Left ventricle myocardium inferior (tissue), 1 donor: Measurements from ENCODE around the gene TLE5. TPM values are rescaled to one million over a fixed set of nuclear protein-coding genes. Genes with fewer than 3 reads are reported as not detected.

Source experiments
- DNase-seq: peaks from one replicate; pipeline ENCODE4 v3.0.0-alpha.2; 2020
- H3K27ac ChIP-seq: fragments of 200-600 bp; replicated peaks from 2 replicates; pipeline ENCODE4 v1.8.0; 2021
- H3K27me3 ChIP-seq: fragments of 200-600 bp; 2 replicates; pipeline ENCODE4 v1.8.0; 2021; ENCODE audit warnings: low read depth
- H3K36me3 ChIP-seq: fragments of 200-600 bp; 2 replicates; pipeline ENCODE4 v1.8.0; 2021
- H3K4me1 ChIP-seq: fragments of 200-600 bp; 2 replicates; pipeline ENCODE4 v1.8.0; 2021
- H3K4me3 ChIP-seq: fragments of 200-600 bp; 2 replicates; pipeline ENCODE4 v1.8.0; 2021; ENCODE audit warnings: mild to moderate bottlenecking, moderate library complexity
- H3K9me3 ChIP-seq: fragments of 200-600 bp; replicated peaks from 2 replicates; pipeline ENCODE4 v1.8.0; 2021
- intact Hi-C: fragments of 100-400 bp; cut with micrococcal nuclease; formaldehyde crosslinking; loops from one replicate; pipeline ENCODE4 v1.11.0; 2022
- total RNA-seq: library from RNA; stranded (reverse); fragmentation: NEBNext Ultra II Directional; extraction: Animal tissue kit (Norgen Biotek cat#: 25700); gene quantifications from one replicate; pipeline ENCODE4 v1.2.1, GENCODE V29; 2021
- TF ChIP-seq, protein P1 (sequence below): fragments of 200-600 bp; IDR thresholded peaks from 2 replicates; pipeline ENCODE4 v1.8.0; 2021; ENCODE audit warnings: antibody characterized with exemption, mild to moderate bottlenecking, borderline replicate concordance
- donor health status: DM: no; HTN: yes; CAD: no; lungs with severe emphysema.

TLE5 gene
- total RNA-seq, 1 donor from 2014 or later, result 799 TPM

GRCh38 chr19:3087769-3088168 is 25.5 kb upstream of the TLE5 start:
- Histone ChIP-seq H3K4me3 (no peak overlapping the region), H3K36me3 (no peaks in the 10 kb centered on the region), H3K27ac (no peak overlapping the region), H3K9me3 (no peaks in the 10 kb centered on the region), H3K4me1 (no peaks in the 10 kb centered on the region), H3K27me3 (no peaks in the 10 kb centered on the region)
- DNase-seq, result no peak
- intact Hi-C loops, result no loop called here
- TF ChIP-seq, protein P1, sequence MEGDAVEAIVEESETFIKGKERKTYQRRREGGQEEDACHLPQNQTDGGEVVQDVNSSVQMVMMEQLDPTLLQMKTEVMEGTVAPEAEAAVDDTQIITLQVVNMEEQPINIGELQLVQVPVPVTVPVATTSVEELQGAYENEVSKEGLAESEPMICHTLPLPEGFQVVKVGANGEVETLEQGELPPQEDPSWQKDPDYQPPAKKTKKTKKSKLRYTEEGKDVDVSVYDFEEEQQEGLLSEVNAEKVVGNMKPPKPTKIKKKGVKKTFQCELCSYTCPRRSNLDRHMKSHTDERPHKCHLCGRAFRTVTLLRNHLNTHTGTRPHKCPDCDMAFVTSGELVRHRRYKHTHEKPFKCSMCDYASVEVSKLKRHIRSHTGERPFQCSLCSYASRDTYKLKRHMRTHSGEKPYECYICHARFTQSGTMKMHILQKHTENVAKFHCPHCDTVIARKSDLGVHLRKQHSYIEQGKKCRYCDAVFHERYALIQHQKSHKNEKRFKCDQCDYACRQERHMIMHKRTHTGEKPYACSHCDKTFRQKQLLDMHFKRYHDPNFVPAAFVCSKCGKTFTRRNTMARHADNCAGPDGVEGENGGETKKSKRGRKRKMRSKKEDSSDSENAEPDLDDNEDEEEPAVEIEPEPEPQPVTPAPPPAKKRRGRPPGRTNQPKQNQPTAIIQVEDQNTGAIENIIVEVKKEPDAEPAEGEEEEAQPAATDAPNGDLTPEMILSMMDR, result no peak

- Histone ChIP-seq H3K27ac (no peak overlapping the region), H3K27me3 (no peaks in the 10 kb centered on the region), H3K36me3 (no peaks in the 10 kb centered on the region), H3K4me3 (no peak overlapping the region), H3K9me3 (no peaks in the 10 kb centered on the region), H3K4me1 (peaks cover 7% of the 10 kb centered on the region)
- DNase-seq, result no peak
- intact Hi-C loops, result no loop called here
- TF ChIP-seq, protein P1, result no peak
Measured at GRCh38 chr19:3084943-3085342, 22.6 kb upstream of the TLE5 start.

GRCh38 chr19:3083964-3084363 is 21.7 kb upstream of the TLE5 start:
- H3K9me3 ChIP-seq, result no peaks in the 10 kb centered on the region
- peaks cover 7% of the 10 kb centered on the region for H3K4me1 ChIP-seq
- TF ChIP-seq, protein P1, result no peak
- H3K36me3 ChIP-seq, result no peaks in the 10 kb centered on the region
- no peak overlapping the region for H3K4me3 ChIP-seq
- intact Hi-C loops, result no loop called here
- H3K27ac ChIP-seq, result no peak overlapping the region
- DNase-seq, result no peak
- no peaks in the 10 kb centered on the region for H3K27me3 ChIP-seq

DNA sequence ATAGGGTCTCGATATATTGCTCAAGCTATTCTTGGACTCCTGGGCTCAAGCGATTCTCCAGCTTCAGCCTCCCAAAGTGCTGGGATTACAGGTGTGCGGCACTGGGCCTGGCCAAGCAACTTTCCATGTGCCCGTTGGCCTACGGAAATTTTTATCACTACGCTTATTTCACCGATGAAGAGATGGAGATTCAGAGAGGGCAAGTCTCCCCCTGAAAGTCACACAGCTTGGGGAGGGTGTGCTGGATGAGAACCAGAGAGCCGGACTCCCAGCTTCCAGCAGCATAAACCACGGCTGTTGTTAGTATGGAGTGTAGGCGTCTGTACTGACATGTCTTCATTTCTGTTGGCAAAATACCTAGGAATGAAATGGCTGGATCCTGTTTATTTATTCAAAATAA is 20.0 kb upstream of the TLE5 start:
- no peak overlapping the region for H3K4me3 ChIP-seq
- H3K27ac ChIP-seq, result no peak overlapping the region
- H3K4me1 ChIP-seq, result peaks cover 7% of the 10 kb centered on the region
- DNase-seq, result no peak
- intact Hi-C loops, result no loop called here
- H3K27me3 ChIP-seq, result no peaks in the 10 kb centered on the region
- no peaks in the 10 kb centered on the region for H3K36me3 ChIP-seq
- TF ChIP-seq, protein P1, result no peak
- H3K9me3 ChIP-seq, result no peaks in the 10 kb centered on the region

DNA sequence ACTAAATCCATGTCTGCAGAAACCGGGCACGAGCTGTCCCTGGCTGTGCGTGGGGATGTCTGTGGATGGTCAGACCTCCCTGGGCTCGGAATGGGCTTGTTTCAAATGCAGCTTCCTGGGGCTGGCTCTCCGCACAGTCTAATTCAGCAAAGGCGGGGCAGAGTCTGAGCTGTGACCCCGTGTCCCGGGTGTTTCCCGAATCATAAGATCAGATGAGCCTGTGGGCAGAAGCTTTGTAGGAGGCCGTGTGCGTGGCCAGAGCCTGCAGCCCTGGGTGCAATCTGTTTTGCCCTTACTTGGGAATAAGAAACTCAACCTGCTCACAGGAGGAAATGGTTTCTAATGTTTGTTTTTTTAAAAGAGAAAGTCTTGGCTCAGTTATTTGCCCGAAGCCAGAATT is 18.0 kb upstream of the TLE5 start:
- H3K36me3 ChIP-seq, result no peaks in the 10 kb centered on the region
- peaks cover 16% of the 10 kb centered on the region for H3K4me1 ChIP-seq
- TF ChIP-seq, protein P1, result no peak
- no peaks in the 10 kb centered on the region for H3K27me3 ChIP-seq
- intact Hi-C loops, result no loop called here
- H3K9me3 ChIP-seq, result no peaks in the 10 kb centered on the region
- no peak for DNase-seq
- no peak overlapping the region for H3K4me3 ChIP-seq
- H3K27ac ChIP-seq, result peak overlapping the region; percentile 24

DNA sequence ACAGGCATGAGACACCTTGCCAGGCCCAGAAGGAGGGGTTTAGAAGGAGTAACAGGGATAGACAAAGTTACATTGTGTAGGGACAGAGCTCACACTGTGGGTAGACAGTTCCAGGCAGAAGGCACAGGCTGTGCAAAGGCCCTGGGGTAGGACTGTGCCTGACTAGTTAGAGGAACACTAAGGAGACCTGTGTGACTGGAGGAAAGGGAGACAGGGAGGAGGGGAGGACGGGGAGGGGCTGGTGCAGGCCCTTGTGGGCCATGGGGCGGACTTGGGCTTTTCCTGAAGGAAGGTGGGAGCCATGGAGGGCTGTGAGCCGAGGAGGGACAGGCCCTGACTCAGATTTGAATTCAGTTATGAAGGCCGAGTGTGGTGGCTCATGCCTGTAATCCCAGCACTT is 17.3 kb upstream of the TLE5 start:
- Histone ChIP-seq H3K36me3 (no peaks in the 10 kb centered on the region), H3K4me3 (no peak overlapping the region), H3K27ac (no peak overlapping the region), H3K9me3 (no peaks in the 10 kb centered on the region), H3K4me1 (peaks cover 16% of the 10 kb centered on the region), H3K27me3 (no peaks in the 10 kb centered on the region)
- TF ChIP-seq, protein P1, result no peak
- no peak for DNase-seq
- intact Hi-C loops, result no loop called here
